Rectal smooth muscle tissue (tissue), 1 donor: Measurements from ENCODE around the gene ATP7B.
A peak's percentile ranks its signal among the peaks of the same experiment; 100 is the strongest.
"Not testable (repeated sequence)": the region's sequence is repeated elsewhere in the genome, so short reads cannot be mapped to it uniquely, and the experiment has no call there.

ENCODE experiments used
- H3K27ac ChIP-seq: one replicate; pipeline ENCODE4 v1.7.0; 2013; ENCODE audit warnings: low read depth, low read length, inconsistent platforms
- H3K27me3 ChIP-seq: one replicate; pipeline ENCODE4 v1.7.0; 2013; ENCODE audit warnings: low read length; ENCODE audit not compliant: control insufficient read depth, insufficient read depth
- H3K36me3 ChIP-seq: one replicate; pipeline ENCODE4 v1.7.0; 2013; ENCODE audit warnings: low read length; ENCODE audit not compliant: control insufficient read depth, insufficient read depth
- H3K4me1 ChIP-seq: one replicate; pipeline ENCODE4 v1.7.0; 2013; ENCODE audit warnings: low read length; ENCODE audit not compliant: control insufficient read depth, insufficient read depth
- H3K4me3 ChIP-seq: one replicate; pipeline ENCODE4 v1.7.0; 2013; ENCODE audit warnings: low read length
- H3K9ac ChIP-seq: one replicate; pipeline ENCODE4 v1.7.0; 2013; ENCODE audit warnings: low read length

The ATP7B gene

DNA sequence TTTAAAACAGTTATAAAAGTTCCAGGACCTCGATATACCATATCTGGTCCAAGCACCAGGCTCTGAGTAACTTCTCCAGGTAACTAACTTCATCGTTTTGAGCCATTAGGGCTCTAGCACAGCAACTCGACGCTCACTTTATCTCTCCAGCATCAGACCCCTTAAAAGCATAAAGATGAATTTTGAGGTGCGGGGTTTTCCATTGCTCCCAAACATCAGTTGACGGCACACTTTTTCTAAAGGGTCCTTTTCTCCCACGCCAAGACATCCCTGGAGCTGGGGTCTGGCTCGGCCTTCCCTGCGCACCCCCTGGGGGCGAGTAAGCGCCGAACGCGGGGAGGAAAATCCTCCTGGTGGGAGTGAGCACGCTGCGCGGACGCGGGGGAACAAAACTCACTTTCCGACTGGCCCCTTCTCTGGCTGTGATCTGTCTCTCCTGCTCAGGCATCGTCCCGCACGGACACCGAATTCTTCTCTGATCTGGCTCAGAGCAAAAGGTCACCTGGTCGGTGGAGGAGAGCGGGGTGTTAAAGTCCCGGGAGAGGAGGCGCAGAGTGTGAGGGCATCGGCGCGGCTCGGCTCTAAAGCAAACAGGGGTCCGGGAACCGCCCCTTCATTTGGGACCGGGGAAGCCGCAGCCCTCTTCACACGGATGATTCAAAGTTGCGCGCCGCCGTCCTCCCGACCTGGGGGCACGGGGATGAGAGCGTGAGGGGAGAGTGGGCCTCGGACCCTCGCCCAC is at the start of gene ATP7B:
Gene ATP7B, minus strand, starts transcription at position 561 of the 742 bp plus-strand sequence. Its CDS starts 113 bp downstream, at position 448.
- peak within 1 kb of the TSS; percentile 97 for H3K4me3 ChIP-seq
- H3K9ac ChIP-seq, result peak within 1 kb of the TSS; percentile 74
- peak within 1 kb of the TSS; percentile 48 for H3K27ac ChIP-seq
- H3K36me3 ChIP-seq, result no peaks in the 10 kb centered on the region
- peaks cover 5% of the 10 kb centered on the region for H3K4me1 ChIP-seq
- no peaks in the 10 kb centered on the region for H3K27me3 ChIP-seq

DNA sequence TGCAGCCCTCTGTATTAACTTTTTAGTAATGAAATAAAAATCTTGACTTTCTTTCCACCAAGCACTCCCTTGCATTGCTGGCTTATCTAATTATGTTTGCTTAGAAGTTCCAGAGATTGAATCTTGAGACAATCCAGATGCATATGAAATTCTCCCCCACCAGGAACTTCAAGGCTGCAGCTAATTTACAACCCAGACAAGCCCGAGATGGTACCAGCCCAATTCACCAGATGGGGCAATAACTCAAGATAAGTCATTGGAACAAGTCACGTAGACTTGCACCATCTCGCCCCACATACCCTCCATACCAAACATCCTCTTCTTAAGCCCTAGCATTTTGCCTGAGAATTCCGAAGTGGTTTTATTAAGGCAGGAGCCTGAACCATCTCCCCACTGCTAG is 42.2 kb upstream of the ATP7B start:
- H3K36me3 ChIP-seq, result no peaks in the 10 kb centered on the region

DNA sequence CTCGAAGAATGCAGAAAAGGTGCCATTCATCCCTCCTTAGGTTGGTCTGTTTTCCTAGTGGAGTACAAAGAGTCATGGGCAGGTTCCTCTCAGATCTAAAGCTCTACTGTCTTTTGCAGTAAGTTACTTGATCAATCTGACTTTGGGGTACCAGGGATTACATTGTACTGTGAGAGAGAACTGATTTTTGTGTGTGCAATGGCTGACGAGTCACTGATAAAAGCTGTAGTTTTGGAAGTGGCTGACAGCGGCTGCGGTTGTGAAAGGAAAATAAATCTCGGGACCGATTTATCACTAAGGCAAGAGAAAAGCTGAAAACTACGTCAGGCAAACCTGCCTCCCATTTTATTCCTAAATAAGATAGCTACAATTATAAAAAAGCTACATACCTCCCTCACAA is 40.1 kb upstream of the ATP7B start:
- no peak overlapping the region for H3K4me3 ChIP-seq

More for the DNA sequence above, 42.2 kb upstream of the ATP7B start:
- Histone ChIP-seq H3K27me3 (no peaks in the 10 kb centered on the region), H3K9ac (no peak overlapping the region), H3K4me3 (no peak overlapping the region), H3K27ac (no peak overlapping the region), H3K4me1 (no peaks in the 10 kb centered on the region)

DNA sequence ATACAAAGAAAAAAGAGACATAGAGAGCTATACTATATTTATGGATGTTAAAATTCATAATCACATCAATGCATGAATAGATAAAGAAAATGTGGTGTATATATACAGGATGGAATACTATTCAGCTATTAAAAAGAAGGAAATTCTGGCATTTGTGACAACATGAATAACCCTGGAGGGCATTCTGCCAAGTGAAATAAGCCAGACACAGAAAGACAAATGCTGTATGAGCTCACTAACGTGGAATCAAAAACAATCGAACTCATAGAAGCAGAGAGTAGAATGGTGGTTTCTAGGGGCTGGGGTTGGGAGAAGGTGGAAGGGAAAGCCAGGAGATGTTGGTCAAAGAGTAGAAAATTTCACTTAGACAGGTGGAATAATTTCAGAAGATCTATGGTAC is 37.3 kb upstream of the ATP7B start:
- no peak overlapping the region for H3K4me3 ChIP-seq

More for the DNA sequence above, 40.1 kb upstream of the ATP7B start:
- no peaks in the 10 kb centered on the region for H3K4me1 ChIP-seq
- no peaks in the 10 kb centered on the region for H3K27me3 ChIP-seq
- no peak overlapping the region for H3K9ac ChIP-seq
- H3K36me3 ChIP-seq, result no peaks in the 10 kb centered on the region
- no peak overlapping the region for H3K27ac ChIP-seq

DNA sequence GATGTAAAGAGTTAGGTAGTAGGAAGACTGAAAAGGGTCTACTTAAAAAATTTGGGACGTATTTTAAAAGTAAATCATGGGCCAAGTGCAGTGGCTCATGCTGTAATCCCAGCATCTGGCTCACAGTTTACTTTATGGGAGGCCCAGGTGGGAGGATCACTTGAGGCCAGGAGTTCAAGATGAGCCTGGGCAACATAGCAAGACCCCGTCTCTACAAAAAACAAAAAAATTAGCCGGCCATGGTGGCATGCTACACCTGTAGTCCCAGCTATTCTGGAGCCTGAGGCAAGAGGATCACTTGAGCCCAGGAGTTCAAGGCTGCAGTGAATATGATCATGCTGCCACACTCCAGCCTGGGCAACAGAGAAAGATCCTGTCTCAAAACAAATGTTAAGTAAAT is 36.2 kb upstream of the ATP7B start:
- no peak overlapping the region for H3K4me3 ChIP-seq
- no peaks in the 10 kb centered on the region for H3K4me1 ChIP-seq
- H3K27ac ChIP-seq, result no peak overlapping the region
- H3K9ac ChIP-seq, result no peak overlapping the region
- H3K36me3 ChIP-seq, result no peaks in the 10 kb centered on the region
- no peaks in the 10 kb centered on the region for H3K27me3 ChIP-seq

More for the DNA sequence above, 37.3 kb upstream of the ATP7B start:
- H3K36me3 ChIP-seq, result no peaks in the 10 kb centered on the region
- H3K27me3 ChIP-seq, result no peaks in the 10 kb centered on the region
- H3K4me1 ChIP-seq, result no peaks in the 10 kb centered on the region
- no peak overlapping the region for H3K27ac ChIP-seq
- no peak overlapping the region for H3K9ac ChIP-seq

DNA sequence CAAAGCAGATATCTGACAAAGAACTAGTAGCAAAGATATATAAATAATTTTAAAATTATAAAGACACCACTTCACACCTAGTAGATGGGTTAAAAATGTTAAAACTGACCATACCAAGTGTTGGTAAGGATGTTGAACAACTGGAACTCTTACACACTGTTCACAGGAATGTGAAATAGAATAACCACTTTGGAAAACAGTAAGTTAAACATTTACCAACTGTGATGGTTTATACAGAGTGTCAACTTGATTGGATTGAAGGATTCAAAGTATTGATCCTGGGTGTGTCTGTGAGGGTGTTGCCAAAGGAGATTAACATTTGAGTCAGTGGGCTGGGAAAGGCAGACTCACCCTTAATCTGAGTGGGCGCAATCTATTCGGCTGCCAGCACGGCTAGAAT is 32.4 kb upstream of the ATP7B start:
- H3K27me3 ChIP-seq, result no peaks in the 10 kb centered on the region
- no peaks in the 10 kb centered on the region for H3K4me1 ChIP-seq
- no peak overlapping the region for H3K27ac ChIP-seq
- H3K9ac ChIP-seq, result no peak overlapping the region
- no peaks in the 10 kb centered on the region for H3K36me3 ChIP-seq
- no peak overlapping the region for H3K4me3 ChIP-seq

DNA sequence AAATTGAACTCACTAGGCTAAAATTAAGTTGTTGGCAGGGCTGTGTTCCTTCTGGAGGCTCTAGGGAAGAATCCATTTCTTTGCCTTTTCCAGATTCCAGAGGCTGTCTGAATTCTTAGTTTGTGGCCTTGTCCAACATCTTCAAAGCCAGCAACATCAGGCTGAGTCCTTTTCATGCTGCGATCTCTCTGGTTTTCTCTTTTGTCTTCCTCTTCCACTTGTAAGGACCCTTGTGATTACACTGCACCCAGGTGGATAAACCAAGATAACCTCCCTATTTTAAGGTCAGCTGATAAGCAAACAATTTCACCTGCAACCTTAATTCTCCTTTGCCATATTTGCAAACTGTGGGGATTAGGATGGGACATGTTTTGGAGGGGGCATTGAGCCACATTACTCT is 24.8 kb upstream of the ATP7B start:
- no peak overlapping the region for H3K4me3 ChIP-seq
- no peak overlapping the region for H3K9ac ChIP-seq
- no peaks in the 10 kb centered on the region for H3K27me3 ChIP-seq
- no peaks in the 10 kb centered on the region for H3K4me1 ChIP-seq
- no peak overlapping the region for H3K27ac ChIP-seq
- H3K36me3 ChIP-seq, result no peaks in the 10 kb centered on the region

DNA sequence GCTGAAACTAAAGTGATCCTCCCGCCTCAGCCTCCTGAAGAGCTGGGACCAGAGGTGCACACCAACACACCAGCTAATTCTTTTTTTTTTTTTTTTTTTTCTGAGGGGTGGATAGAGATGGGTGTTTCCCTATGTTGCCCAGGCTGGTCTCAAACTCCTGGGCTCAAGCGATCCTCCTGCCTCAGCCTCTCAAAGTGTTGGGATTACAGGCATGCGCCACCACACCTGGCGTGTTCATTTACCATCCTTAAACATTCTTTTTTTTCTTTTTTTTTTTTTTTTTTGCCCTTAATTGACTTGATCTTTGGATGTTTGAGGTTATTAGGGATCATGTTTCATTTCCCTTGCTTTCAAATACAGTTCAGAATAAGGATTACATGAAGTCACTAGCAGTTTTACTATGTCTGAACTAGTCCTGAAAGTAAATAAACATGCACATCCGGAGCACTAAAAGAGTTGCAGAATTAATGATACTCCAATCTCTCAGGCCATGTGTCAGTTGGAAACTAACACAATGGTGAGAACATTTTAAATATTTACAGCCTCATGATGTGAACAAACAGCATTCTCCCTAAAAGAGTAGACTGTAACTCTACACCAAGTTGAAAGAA is 23.5 kb upstream of the ATP7B start:
- no peak overlapping the region for H3K27ac ChIP-seq
- no peaks in the 10 kb centered on the region for H3K27me3 ChIP-seq
- no peak overlapping the region for H3K4me3 ChIP-seq
- no peaks in the 10 kb centered on the region for H3K4me1 ChIP-seq
- no peaks in the 10 kb centered on the region for H3K36me3 ChIP-seq
- no peak overlapping the region for H3K9ac ChIP-seq

DNA sequence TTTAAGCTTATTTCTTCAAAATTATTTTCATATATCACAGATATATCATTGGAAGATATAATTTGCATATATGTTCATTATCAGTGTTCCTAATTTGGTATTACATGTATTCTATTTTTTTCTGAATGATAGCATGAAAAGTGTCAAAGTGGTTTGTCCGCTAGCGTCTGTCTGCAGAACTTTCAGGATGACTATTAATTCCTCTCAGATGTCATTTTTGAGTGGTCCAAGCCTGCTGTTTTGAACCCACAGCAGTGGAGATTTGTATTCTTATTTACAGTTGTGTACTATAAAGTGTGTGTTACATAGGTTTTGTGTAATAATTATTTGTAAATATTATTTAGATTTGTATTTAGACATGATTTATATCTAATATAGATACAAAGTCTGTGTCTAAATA is 21.8 kb upstream of the ATP7B start:
- H3K27ac ChIP-seq, result no peak overlapping the region
- no peak overlapping the region for H3K4me3 ChIP-seq
- H3K27me3 ChIP-seq, result no peaks in the 10 kb centered on the region
- H3K9ac ChIP-seq, result no peak overlapping the region
- no peaks in the 10 kb centered on the region for H3K36me3 ChIP-seq
- H3K4me1 ChIP-seq, result no peaks in the 10 kb centered on the region

DNA sequence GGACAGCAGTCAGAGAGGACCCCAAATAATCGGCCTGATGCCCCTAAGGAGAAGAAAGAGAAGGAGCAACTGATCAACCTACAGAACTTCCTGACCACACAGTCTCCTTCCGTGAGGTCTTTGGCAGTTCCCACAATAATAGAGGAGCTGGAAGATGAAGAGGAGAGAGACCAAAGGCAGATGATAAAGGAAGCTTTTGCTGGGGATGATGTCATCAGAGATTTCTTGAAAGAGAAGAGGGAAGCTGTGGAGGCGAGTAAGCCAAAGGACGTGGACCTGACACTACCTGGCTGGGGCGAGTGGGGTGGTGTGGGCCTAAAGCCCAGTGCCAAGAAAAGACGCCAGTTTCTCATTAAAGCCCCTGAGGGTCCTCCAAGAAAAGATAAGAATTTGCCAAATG is 19.2 kb upstream of the ATP7B start:
- not testable (repeated sequence) for H3K4me3 ChIP-seq, H3K27ac ChIP-seq, H3K27me3 ChIP-seq, H3K9ac ChIP-seq, H3K4me1 ChIP-seq, H3K36me3 ChIP-seq

DNA sequence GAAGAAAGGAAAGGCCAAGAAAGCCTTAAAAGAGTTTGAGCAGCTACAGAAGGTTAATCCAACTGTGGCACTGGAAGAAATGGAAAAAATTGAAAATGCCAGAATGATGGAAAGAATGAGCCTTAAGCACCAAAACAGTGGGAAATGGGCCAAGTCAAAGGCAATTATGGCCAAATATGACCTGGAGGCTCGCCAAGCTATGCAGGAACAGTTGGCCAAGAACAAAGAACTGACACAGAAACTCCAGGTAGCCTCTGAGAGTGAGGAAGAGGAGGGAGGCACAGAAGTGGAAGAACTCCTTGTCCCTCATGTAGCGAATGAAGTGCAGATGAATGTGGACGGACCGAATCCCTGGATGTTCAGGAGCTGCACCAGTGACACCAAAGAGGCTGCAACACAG is 18.3 kb upstream of the ATP7B start:
- Histone ChIP-seq H3K4me3 (no peak overlapping the region), H3K4me1 (no peaks in the 10 kb centered on the region), H3K9ac (no peak overlapping the region)

DNA sequence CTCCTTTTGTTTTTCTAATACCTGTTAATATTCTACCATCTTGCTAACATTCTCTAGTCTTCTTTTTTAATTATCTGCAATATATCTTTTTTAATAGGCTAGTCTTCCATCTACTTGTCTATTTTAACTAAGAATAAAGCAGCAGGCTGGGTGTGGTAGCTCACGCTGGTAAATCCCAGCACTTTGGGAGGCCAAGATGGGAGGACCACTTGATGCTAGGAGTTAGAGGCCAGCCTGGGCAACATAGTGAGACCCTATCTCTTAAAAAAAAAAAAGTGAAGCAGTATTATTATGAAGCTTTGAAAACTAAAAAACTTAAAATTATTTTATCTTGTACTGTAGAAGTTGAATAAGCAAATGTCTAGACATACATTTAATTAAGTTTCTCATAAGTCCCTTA is 16.6 kb upstream of the ATP7B start:
- H3K36me3 ChIP-seq, result no peaks in the 10 kb centered on the region
- no peaks in the 10 kb centered on the region for H3K27me3 ChIP-seq

More for the DNA sequence above, 18.3 kb upstream of the ATP7B start:
- Histone ChIP-seq H3K27me3 (no peaks in the 10 kb centered on the region), H3K36me3 (no peaks in the 10 kb centered on the region), H3K27ac (no peak overlapping the region)

DNA sequence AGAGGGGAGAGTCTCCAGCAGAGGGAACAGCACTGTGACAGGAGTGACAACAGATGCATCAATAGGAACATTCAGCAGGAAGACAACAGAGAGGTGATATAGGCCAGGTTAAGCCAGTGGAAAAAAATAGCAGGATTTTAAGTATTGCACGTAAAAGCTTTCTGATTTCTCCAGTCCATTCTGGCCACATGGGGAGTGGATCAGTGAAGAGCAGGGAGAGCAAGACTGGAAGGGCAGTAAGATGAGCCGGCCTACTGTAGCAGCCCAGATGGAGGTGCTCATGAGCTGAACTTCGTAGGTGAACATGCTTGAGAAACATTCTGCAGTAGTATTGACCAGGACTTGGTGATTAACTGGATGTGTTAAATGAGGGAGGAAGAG is 15.0 kb upstream of the ATP7B start:
- Histone ChIP-seq H3K9ac (no peak overlapping the region), H3K36me3 (no peaks in the 10 kb centered on the region), H3K27me3 (no peaks in the 10 kb centered on the region), H3K4me3 (no peak overlapping the region), H3K27ac (no peak overlapping the region), H3K4me1 (no peaks in the 10 kb centered on the region)

More for the DNA sequence above, 16.6 kb upstream of the ATP7B start:
- Histone ChIP-seq H3K4me3 (no peak overlapping the region), H3K9ac (no peak overlapping the region), H3K4me1 (no peaks in the 10 kb centered on the region), H3K27ac (no peak overlapping the region)
